ENCODE results near the gene PIEZO2.

- no peak for TF ChIP-seq CTCF (tag by site-specific recombination; IDR thresholded peaks at IDR 0.05)
- no peak for TF ChIP-seq ZNF211 (tag by site-specific recombination; IDR thresholded peaks at IDR 0.05; ENCODE audit: low read depth)
Observed at GRCh38 chr18:10951631-10952544, 197.5 kb downstream of the PIEZO2 start.
